IMR-90 (cell line): ENCODE results near the gene MYPOP. TPM values are rescaled to one million over a fixed set of nuclear protein-coding genes. Genes with fewer than 3 reads are reported as not detected.

Experiments used
- ATAC-seq: fragments of 200-7000 bp; cut with Tn5 transposase; 2 replicates; pipeline ENCODE4 v1.9.1; 2020; ENCODE audit warnings: low read depth, mild to moderate bottlenecking, moderate library complexity
- BruUV-seq: library from RNA; stranded (reverse); fragments of 400-500 nt; replicated peaks from 2 replicates; lab custom pipeline; 2021; lab: Mats Ljungman, UMichigan
- CTCF ChIA-PET: fragments of 300-600 bp; formaldehyde crosslinking; extraction: SDS; loops from one replicate; lab custom pipeline; 2021; ENCODE audit warnings: antibody characterized with exemption; lab: Yijun Ruan, JAX
- POLR2A ChIA-PET: fragments of 300-600 bp; sonication (Branson Sonifier 250); formaldehyde crosslinking; loops from one replicate; lab custom pipeline; 2022; ENCODE audit warnings: antibody characterized with exemption; ENCODE audit not compliant: unreplicated experiment; lab: Charles Lee
- DNase-seq: peaks from one replicate; pipeline ENCODE4 v3.0.0; 2013
- H2AFZ ChIP-seq: replicated peaks from 2 replicates; pipeline ENCODE3; 2013; ENCODE audit warnings: low read length, mild to moderate bottlenecking; ENCODE audit not compliant: poor library complexity
- H2AK5ac ChIP-seq: 2 replicates; pipeline ENCODE4 v1.6.1; 2013; ENCODE audit warnings: low read depth, low read length, inconsistent platforms
- H2AK9ac ChIP-seq: replicated peaks from 2 replicates; pipeline ENCODE3; 2013; ENCODE audit warnings: mild to moderate bottlenecking, low read depth, low read length, moderate library complexity; ENCODE audit not compliant: poor library complexity
- H2BK120ac ChIP-seq: 2 replicates; pipeline ENCODE4 v1.6.1; 2013; ENCODE audit warnings: low read depth, low read length, inconsistent platforms
- H2BK15ac ChIP-seq: 3 replicates; pipeline ENCODE4 v1.6.1; 2013; ENCODE audit warnings: low read depth, low read length, inconsistent platforms
- H2BK20ac ChIP-seq: 2 replicates; pipeline ENCODE4 v1.6.1; 2013; ENCODE audit warnings: low read depth, mild to moderate bottlenecking, inconsistent platforms, low read length, moderate library complexity
- H2BK5ac ChIP-seq: 2 replicates; pipeline ENCODE4 v1.6.1; 2013; ENCODE audit warnings: mild to moderate bottlenecking, low read depth, low read length, inconsistent platforms; ENCODE audit not compliant: poor library complexity, severe bottlenecking
- H3K14ac ChIP-seq: replicated peaks from 2 replicates; pipeline ENCODE4 v1.6.1; 2013; ENCODE audit warnings: low read depth, low read length, inconsistent platforms
- H3K18ac ChIP-seq: 2 replicates; pipeline ENCODE4 v1.6.1; 2013; ENCODE audit warnings: low read depth, low read length, control low read depth
- H3K23ac ChIP-seq: 2 replicates; pipeline ENCODE4 v1.6.1; 2013; ENCODE audit warnings: low read depth, low read length, inconsistent platforms
- H3K27ac ChIP-seq: 2 replicates; pipeline ENCODE4 v1.5.1; 2013; ENCODE audit warnings: mild to moderate bottlenecking, control low read depth, low read length; ENCODE audit not compliant: insufficient read depth
- H3K27me3 ChIP-seq: 2 replicates; pipeline ENCODE4 v1.6.1; 2013; ENCODE audit warnings: low read length; ENCODE audit not compliant: control insufficient read depth, insufficient read depth
- H3K36me3 ChIP-seq: 2 replicates; pipeline ENCODE4 v1.6.1; 2013; ENCODE audit warnings: low read length, mixed read lengths; ENCODE audit not compliant: control insufficient read depth, insufficient read depth
- H3K4ac ChIP-seq: 2 replicates; pipeline ENCODE4 v1.6.1; 2013; ENCODE audit warnings: low read depth, low read length, inconsistent platforms
- H3K4me1 ChIP-seq: 2 replicates; pipeline ENCODE4 v1.6.1; 2013; ENCODE audit warnings: low read length, mixed read lengths; ENCODE audit not compliant: control insufficient read depth, insufficient read depth
- H3K4me2 ChIP-seq: 2 replicates; pipeline ENCODE4 v1.6.1; 2013; ENCODE audit warnings: low read depth, mild to moderate bottlenecking, control low read depth, low read length, moderate library complexity
- H3K4me3 ChIP-seq: 2 replicates; pipeline ENCODE4 v1.5.1; 2013; ENCODE audit warnings: low read depth, mild to moderate bottlenecking, control low read depth, low read length, moderate library complexity; ENCODE audit not compliant: insufficient read depth
- H3K56ac ChIP-seq: 2 replicates; pipeline ENCODE4 v1.6.1; 2013; ENCODE audit warnings: low read length, inconsistent platforms; ENCODE audit not compliant: insufficient read depth; ENCODE audit errors: extremely low read depth
- H3K79me1 ChIP-seq, 2 experiments: 2 replicates each; pipeline ENCODE4 v1.6.1; 2013; ENCODE audit warnings: low read length in 2 of 2, inconsistent platforms in 1 of 2, low read depth in 1 of 2
- H3K9ac ChIP-seq: 2 replicates; pipeline ENCODE4 v1.6.1; 2013; ENCODE audit warnings: low read depth, low read length, control low read depth
- H3K9me1 ChIP-seq: 2 replicates; pipeline ENCODE4 v1.6.1; 2013; ENCODE audit warnings: low read length, inconsistent platforms; ENCODE audit not compliant: insufficient read depth
- H3K9me3 ChIP-seq: 2 replicates; pipeline ENCODE4 v1.6.1; 2013; ENCODE audit warnings: low read length; ENCODE audit not compliant: control insufficient read depth, insufficient read depth
- H4K20me1 ChIP-seq: 2 replicates; pipeline ENCODE4 v1.6.1; 2013; ENCODE audit warnings: low read length, inconsistent platforms; ENCODE audit not compliant: insufficient read depth
- H4K5ac ChIP-seq: 2 replicates; pipeline ENCODE4 v1.6.1; 2013; ENCODE audit warnings: mild to moderate bottlenecking, low read depth, low read length, control low read depth
- H4K8ac ChIP-seq, 2 experiments: 2 replicates each; pipeline ENCODE4 v1.6.1; 2013; ENCODE audit warnings: low read depth in 2 of 2, low read length in 2 of 2, control low read depth in 1 of 2, inconsistent platforms in 1 of 2
- H4K91ac ChIP-seq: 2 replicates; pipeline ENCODE4 v1.6.1; 2013; ENCODE audit warnings: low read depth, low read length, inconsistent platforms; ENCODE audit not compliant: insufficient read depth
- CEBPB ChIP-seq: IDR thresholded peaks from 2 replicates; pipeline ENCODE4 v1.6.1; 2012; ENCODE audit warnings: low read depth, low read length, improper control_type of control experiment
- CHD1 ChIP-seq: IDR thresholded peaks from 2 replicates; pipeline ENCODE4 v1.6.1; 2012; ENCODE audit warnings: low read depth, low read length, improper control_type of control experiment
- FOS ChIP-seq: fragments of 150-350 bp; IDR thresholded peaks from 2 replicates; pipeline ENCODE4 v1.6.1; 2016; ENCODE audit warnings: low read depth, low read length
- WGBS, 2 experiments: methylation state at CpG; one replicate each; pipeline versions ENCODE4 v1.1.5 to v1.1.7; 2013; ENCODE audit warnings: missing lambda C conversion rate in 2 of 2; ENCODE audit not compliant: insufficient read length in 1 of 2; ENCODE audit errors: extremely low coverage in 2 of 2; 5-methylcytosine and 5-hydroxymethylcytosine counted together
- dilution Hi-C: fragments of 300-500 bp; cut with HindIII; formaldehyde crosslinking; loops from one replicate; pipeline ENCODE4 v1.14.3; 2018; ENCODE audit warnings: low sequenced_read_pairs; ENCODE audit not compliant: unreplicated experiment
- in situ Hi-C: fragments of 300-500 bp; cut with MboI; formaldehyde crosslinking; loops from 3 replicates; pipeline ENCODE4 v1.14.3; 2019; ENCODE audit warnings: low sequenced_read_pairs, inconsistent platforms, mixed read lengths
- intact Hi-C: fragments of 100-400 bp; cut with micrococcal nuclease; formaldehyde crosslinking; loops from 2 replicates; pipeline ENCODE4 v1.10.0; 2022
- polyA plus RNA-seq, 3 experiments: library from polyadenylated mRNA; depleted of rRNA; stranded (reverse); fragments of >200 nt; gene quantifications; 2 replicates each; pipeline ENCODE4 v1.2.3, GENCODE V29; 2012; ENCODE audit warnings: low replicate concordance in 1 of 3
- total RNA-seq: library from RNA; depleted of rRNA; stranded (reverse); fragments of >200 nt; gene quantifications from 2 replicates; pipeline ENCODE4 v1.2.3, GENCODE V29; 2012
- TF ChIP-seq, protein P1 (sequence below): fragments of 150-350 bp; IDR thresholded peaks from 2 replicates; pipeline ENCODE4 v1.6.1; 2016; ENCODE audit warnings: low read depth, mild to moderate bottlenecking, low read length, moderate library complexity, borderline replicate concordance

The MYPOP gene
- total and polyA plus RNA-seq, 2 of the 4 experiments (the other 2 are of a cell fraction): 0.36 to 2.8 TPM

DNA sequence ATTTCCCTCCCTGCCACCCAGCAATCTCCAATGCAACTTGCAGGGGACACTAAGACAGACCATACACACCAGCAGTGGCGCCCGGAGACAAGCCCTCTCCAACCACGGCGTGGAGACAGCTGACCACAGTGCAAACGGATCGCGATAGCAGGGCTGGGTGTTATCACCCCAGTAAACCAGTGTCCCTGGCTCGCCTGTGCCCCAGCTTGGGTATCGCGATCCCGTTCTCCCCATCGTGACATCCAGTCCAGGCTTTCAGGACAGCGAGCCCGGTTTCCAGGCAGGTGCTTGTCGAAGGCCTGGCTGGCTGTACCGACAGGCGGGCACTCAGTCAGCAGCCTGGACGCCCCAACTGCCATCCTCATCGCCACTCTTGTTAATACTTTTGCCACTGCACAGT is 32.9 kb upstream of the MYPOP start:
- Histone ChIP-seq H3K18ac (no peak overlapping the region), H3K27ac (no peak overlapping the region), H3K9me1 (no peaks in the 10 kb centered on the region), H3K4ac (no peak overlapping the region), H3K14ac (no peak overlapping the region), H3K9me3 (no peaks in the 10 kb centered on the region; the same call in none of the 2 replicates), H2BK15ac (no peak overlapping the region), H2AFZ (peak overlapping the region; percentile 17), H3K9ac (no peak overlapping the region), H3K4me2 (no peak overlapping the region), H2BK5ac (no peak overlapping the region), H4K5ac (no peak overlapping the region), H4K91ac (no peak overlapping the region), H2AK5ac (no peak overlapping the region), H2BK120ac (no peak overlapping the region), H3K4me3 (no peak overlapping the region), H2BK20ac (no peak overlapping the region), H4K20me1 (no peaks in the 10 kb centered on the region), H3K36me3 (no peaks in the 10 kb centered on the region), H3K23ac (no peak overlapping the region), H2AK9ac (no peak overlapping the region), H3K27me3 (peaks cover 59% of the 10 kb centered on the region), H4K8ac (no peak overlapping the region), H3K79me1 (no peaks in the 10 kb centered on the region), H3K56ac (no peak overlapping the region), H3K4me1 (no peaks in the 10 kb centered on the region)
- no TSS peak for BruUV-seq
- ATAC-seq: no peak
- in situ Hi-C loops (no loop called here), dilution Hi-C loops (no loop called here), intact Hi-C loops (no loop called here)
- 71% methylated on average over 8 of the region's 19 CpGs; no CpG with 5 or more reads in 1 of the 2 experiments for WGBS, 2 experiments
- CTCF ChIA-PET: no interaction called here
- POLR2A ChIA-PET: no interaction called here
- DNase-seq: no peak
- TF ChIP-seq FOS: no peak
- TF ChIP-seq CEBPB: no peak
- TF ChIP-seq, protein P1, sequence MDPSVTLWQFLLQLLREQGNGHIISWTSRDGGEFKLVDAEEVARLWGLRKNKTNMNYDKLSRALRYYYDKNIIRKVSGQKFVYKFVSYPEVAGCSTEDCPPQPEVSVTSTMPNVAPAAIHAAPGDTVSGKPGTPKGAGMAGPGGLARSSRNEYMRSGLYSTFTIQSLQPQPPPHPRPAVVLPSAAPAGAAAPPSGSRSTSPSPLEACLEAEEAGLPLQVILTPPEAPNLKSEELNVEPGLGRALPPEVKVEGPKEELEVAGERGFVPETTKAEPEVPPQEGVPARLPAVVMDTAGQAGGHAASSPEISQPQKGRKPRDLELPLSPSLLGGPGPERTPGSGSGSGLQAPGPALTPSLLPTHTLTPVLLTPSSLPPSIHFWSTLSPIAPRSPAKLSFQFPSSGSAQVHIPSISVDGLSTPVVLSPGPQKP: no peak
- no peak for TF ChIP-seq CHD1
